ENCODE data around the gene ZNHIT3.

DNA sequence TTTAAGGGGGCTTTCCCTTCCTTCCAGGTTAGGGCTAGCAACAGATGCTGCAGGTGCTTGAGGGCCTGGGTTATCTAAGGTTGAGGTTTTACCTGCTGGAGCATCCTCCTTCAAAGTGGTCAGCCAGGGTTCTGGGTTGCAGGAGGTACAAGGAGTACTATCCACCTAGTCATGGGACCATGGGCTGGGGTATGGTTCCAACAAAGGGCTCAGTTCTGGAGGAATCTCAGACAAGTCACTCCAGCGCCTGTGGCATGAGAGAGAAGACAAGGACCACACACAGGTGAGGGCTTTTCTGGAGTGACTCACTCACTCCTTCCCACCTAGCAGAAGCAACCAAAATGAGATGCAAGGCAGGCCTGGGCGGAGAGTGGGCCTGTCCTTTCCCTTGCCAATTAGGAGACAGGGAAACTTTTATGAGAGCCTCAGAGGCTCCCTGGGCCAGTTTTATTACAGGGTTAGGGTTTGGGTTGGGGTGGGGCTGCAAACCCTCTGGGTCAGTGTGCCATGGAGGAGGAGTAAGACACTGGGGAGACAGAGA is 46.0 kb downstream of the ZNHIT3 start:
- TF ChIP-seq, protein P1, sequence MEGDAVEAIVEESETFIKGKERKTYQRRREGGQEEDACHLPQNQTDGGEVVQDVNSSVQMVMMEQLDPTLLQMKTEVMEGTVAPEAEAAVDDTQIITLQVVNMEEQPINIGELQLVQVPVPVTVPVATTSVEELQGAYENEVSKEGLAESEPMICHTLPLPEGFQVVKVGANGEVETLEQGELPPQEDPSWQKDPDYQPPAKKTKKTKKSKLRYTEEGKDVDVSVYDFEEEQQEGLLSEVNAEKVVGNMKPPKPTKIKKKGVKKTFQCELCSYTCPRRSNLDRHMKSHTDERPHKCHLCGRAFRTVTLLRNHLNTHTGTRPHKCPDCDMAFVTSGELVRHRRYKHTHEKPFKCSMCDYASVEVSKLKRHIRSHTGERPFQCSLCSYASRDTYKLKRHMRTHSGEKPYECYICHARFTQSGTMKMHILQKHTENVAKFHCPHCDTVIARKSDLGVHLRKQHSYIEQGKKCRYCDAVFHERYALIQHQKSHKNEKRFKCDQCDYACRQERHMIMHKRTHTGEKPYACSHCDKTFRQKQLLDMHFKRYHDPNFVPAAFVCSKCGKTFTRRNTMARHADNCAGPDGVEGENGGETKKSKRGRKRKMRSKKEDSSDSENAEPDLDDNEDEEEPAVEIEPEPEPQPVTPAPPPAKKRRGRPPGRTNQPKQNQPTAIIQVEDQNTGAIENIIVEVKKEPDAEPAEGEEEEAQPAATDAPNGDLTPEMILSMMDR (IDR thresholded peaks at IDR 0.05), result no peak
- no peak for TF ChIP-seq POLR2A (IDR thresholded peaks at IDR 0.05)

Data from thyroid gland (tissue), 4 donors.